ENCODE measurements around the gene SLC5A5.

SLC5A5 gene

GRCh38 chr19:17847538-17848366 lies 24.0 kb upstream of the SLC5A5 start, which contains the start of gene JAK3:
Gene JAK3, minus strand, starts transcription at chr19:17847982. Its CDS starts 3,565 bp downstream, at chr19:17844417.
- H3K9me3 ChIP-seq (ENCODE audit: insufficient read depth, low read depth, low read length) = no peaks in the 10 kb centered on the region
- H3K4me3 ChIP-seq (ENCODE audit: low read length, poor library complexity, severe bottlenecking) = peak within 1 kb of the TSS; percentile 74
- H3K9me2 ChIP-seq (replicated peaks; ENCODE audit: low read depth, low read length) = no peaks in the 10 kb centered on the region
- H3K27me3 ChIP-seq (ENCODE audit: insufficient read depth, low read length, poor library complexity, severe bottlenecking) = no peaks in the 10 kb centered on the region
- peaks cover 3% of the 10 kb centered on the region for H4K20me1 ChIP-seq (ENCODE audit: insufficient read depth, low read length, poor library complexity, severe bottlenecking)
- no peaks in the 10 kb centered on the region for H3K36me3 ChIP-seq (ENCODE audit: insufficient read depth, low read length)
- peaks cover 38% of the 10 kb centered on the region for H3K79me2 ChIP-seq (ENCODE audit: insufficient read depth, low read length)
- H3K9ac ChIP-seq (ENCODE audit: low read depth, low read length, poor library complexity, severe bottlenecking) = peak within 1 kb of the TSS; percentile 83
- H3F3A ChIP-seq (ENCODE audit: low read depth) = no peaks in the 10 kb centered on the region
- peak within 1 kb of the TSS; percentile 84 for H3K4me2 ChIP-seq (ENCODE audit: low read depth, low read length, poor library complexity, severe bottlenecking)
- TF ChIP-seq EZH2phosphoT487 (IDR thresholded peaks at IDR 0.05; ENCODE audit: borderline replicate concordance) (no peak), CTCF (conservative IDR thresholded peaks at IDR 0.05; ENCODE audit: low read length) (no peak)
- peaks cover 41% of the 10 kb centered on the region for H3K4me1 ChIP-seq (ENCODE audit: insufficient read depth, low read length, poor library complexity, severe bottlenecking)
- H2AFZ ChIP-seq (ENCODE audit: low read length) = peak within 1 kb of the TSS; percentile 77

GRCh38 chr19:17848595-17849292 lies 23.0 kb upstream of the SLC5A5 start:
- H3K4me3 ChIP-seq (ENCODE audit: low read length, poor library complexity, severe bottlenecking) = peak overlapping the region; percentile 74
- peak overlapping the region; percentile 83 for H3K9ac ChIP-seq (ENCODE audit: low read depth, low read length, poor library complexity, severe bottlenecking)
- H4K20me1 ChIP-seq (ENCODE audit: insufficient read depth, low read length, poor library complexity, severe bottlenecking) = no peaks in the 10 kb centered on the region
- TF ChIP-seq EZH2phosphoT487 (IDR thresholded peaks at IDR 0.05; ENCODE audit: borderline replicate concordance) (no peak), CTCF (conservative IDR thresholded peaks at IDR 0.05; ENCODE audit: low read length) (no peak)
- H3K36me3 ChIP-seq (ENCODE audit: insufficient read depth, low read length) = no peaks in the 10 kb centered on the region
- H3K27me3 ChIP-seq (ENCODE audit: insufficient read depth, low read length, poor library complexity, severe bottlenecking) = no peaks in the 10 kb centered on the region
- H3K79me2 ChIP-seq (ENCODE audit: insufficient read depth, low read length) = peaks cover 31% of the 10 kb centered on the region
- H3K9me2 ChIP-seq (replicated peaks; ENCODE audit: low read depth, low read length) = no peaks in the 10 kb centered on the region
- peak overlapping the region; percentile 84 for H3K4me2 ChIP-seq (ENCODE audit: low read depth, low read length, poor library complexity, severe bottlenecking)
- H3K9me3 ChIP-seq (ENCODE audit: insufficient read depth, low read depth, low read length) = no peaks in the 10 kb centered on the region
- no peaks in the 10 kb centered on the region for H3F3A ChIP-seq (ENCODE audit: low read depth)
- peaks cover 41% of the 10 kb centered on the region for H3K4me1 ChIP-seq (ENCODE audit: insufficient read depth, low read length, poor library complexity, severe bottlenecking)
- no peak overlapping the region for H2AFZ ChIP-seq (ENCODE audit: low read length)

- Histone ChIP-seq H3K4me2 (ENCODE audit: low read depth, low read length, poor library complexity, severe bottlenecking) (no peak overlapping the region), H3K9me3 (ENCODE audit: insufficient read depth, low read depth, low read length) (no peaks in the 10 kb centered on the region), H3K4me3 (ENCODE audit: low read length, poor library complexity, severe bottlenecking) (no peak overlapping the region), H3K9ac (ENCODE audit: low read depth, low read length, poor library complexity, severe bottlenecking) (no peak overlapping the region), H3K36me3 (ENCODE audit: insufficient read depth, low read length) (no peaks in the 10 kb centered on the region), H3K4me1 (ENCODE audit: insufficient read depth, low read length, poor library complexity, severe bottlenecking) (peaks cover 18% of the 10 kb centered on the region), H3F3A (ENCODE audit: low read depth) (no peaks in the 10 kb centered on the region), H4K20me1 (ENCODE audit: insufficient read depth, low read length, poor library complexity, severe bottlenecking) (no peaks in the 10 kb centered on the region), H2AFZ (ENCODE audit: low read length) (no peak overlapping the region), H3K9me2 (replicated peaks; ENCODE audit: low read depth, low read length) (no peaks in the 10 kb centered on the region), H3K79me2 (ENCODE audit: insufficient read depth, low read length) (no peaks in the 10 kb centered on the region), H3K27me3 (ENCODE audit: insufficient read depth, low read length, poor library complexity, severe bottlenecking) (no peaks in the 10 kb centered on the region)
- TF ChIP-seq EZH2phosphoT487 (IDR thresholded peaks at IDR 0.05; ENCODE audit: borderline replicate concordance) (no peak), CTCF (conservative IDR thresholded peaks at IDR 0.05; ENCODE audit: low read length) (no peak)
Observed at GRCh38 chr19:17854061-17854460, 17.7 kb upstream of the SLC5A5 start.
